HepG2 (cell line): ENCODE data around the gene MEF2A. TPM values are rescaled to one million over a fixed set of nuclear protein-coding genes. Genes with fewer than 3 reads are reported as not detected.
A peak's percentile ranks its signal among the peaks of the same experiment; 100 is the strongest.

Source experiments
- ATAC-seq: fragments of 200-7000 bp; cut with Tn5 transposase; 3 replicates; pipeline ENCODE4 v1.9.1; 2020; ENCODE audit warnings: mild to moderate bottlenecking, moderate library complexity
- BruUV-seq: library from RNA; stranded (reverse); fragments of 400-500 nt; replicated peaks from 2 replicates; lab custom pipeline; 2021; lab: Mats Ljungman, UMichigan
- CTCF ChIA-PET: fragments of 300-600 bp; formaldehyde crosslinking; extraction: SDS; loops from one replicate; lab custom pipeline; 2021; ENCODE audit warnings: low total read pairs, inconsistent platforms, low intra/inter-chr PET ratio; lab: Yijun Ruan, JAX
- POLR2A ChIA-PET: fragments of 350-600 bp; sonication (Branson Sonifier 250); formaldehyde crosslinking; loops from one replicate; lab custom pipeline; 2020; ENCODE audit warnings: antibody characterized with exemption, inconsistent platforms; lab: Yijun Ruan, JAX
- DNase-seq: peaks from one replicate; pipeline ENCODE4 v3.0.0-alpha.2; 2015; ENCODE audit warnings: low spot score
- FAIRE-seq: peaks from 3 replicates; lab custom pipeline; 2011; peaks lifted over from hg19 to GRCh38; lab: Jason Lieb, UNC
- H2AFZ ChIP-seq: one replicate; pipeline ENCODE4 v1.6.1; 2011; ENCODE audit warnings: low read length, inconsistent platforms
- H3K27ac ChIP-seq: fragments of 300-600 bp; 3 replicates; pipeline ENCODE4 v1.8.0; 2011; ENCODE audit warnings: mixed run types, mild to moderate bottlenecking, mixed read lengths, low read length, inconsistent platforms; ENCODE audit not compliant: insufficient read depth; ENCODE audit errors: extremely low read length
- H3K27me3 ChIP-seq, 2 experiments: fragments of 200-600 bp in 1 of 2; 2 replicates in 1 of 2; 3 replicates in 1 of 2; pipeline versions ENCODE4 v1.6.0 to v1.8.0; 2011; ENCODE audit warnings: low read length in 2 of 2, mild to moderate bottlenecking in 2 of 2, moderate library complexity in 2 of 2, inconsistent platforms in 1 of 2; ENCODE audit not compliant: insufficient read depth in 2 of 2, control insufficient read depth in 1 of 2
- H3K36me3 ChIP-seq, 2 experiments: fragments of 200-600 bp in 1 of 2; replicated peaks in 1 of 2; 2 replicates in 1 of 2; 3 replicates in 1 of 2; pipeline versions ENCODE4 v1.5.1 to v1.8.0; 2011; ENCODE audit warnings: low read length in 2 of 2, inconsistent platforms in 1 of 2; ENCODE audit not compliant: insufficient read depth in 2 of 2, control insufficient read depth in 1 of 2
- H3K4me1 ChIP-seq: 2 replicates; pipeline ENCODE4 v1.5.1; 2012; ENCODE audit warnings: low read length, inconsistent platforms; ENCODE audit not compliant: insufficient read depth
- H3K4me2 ChIP-seq: 2 replicates; pipeline ENCODE4 v1.6.0; 2011; ENCODE audit warnings: low read depth, low read length, inconsistent platforms
- H3K4me3 ChIP-seq, 3 experiments: fragments of 200-600 bp in 1 of 3; sonication (generic), shearing (Covaris generic) in 1 of 3; replicated peaks in 1 of 3; 2 replicates each; pipeline ENCODE4 v1.5.1; 2011 to 2016; ENCODE audit warnings: low read length in 3 of 3, inconsistent platforms in 2 of 3, low read depth in 2 of 3, mild to moderate bottlenecking in 2 of 3, control low read depth in 1 of 3, mixed read lengths in 1 of 3; ENCODE audit not compliant: insufficient read depth in 1 of 3
- H3K79me2 ChIP-seq: one replicate; pipeline ENCODE4 v1.6.1; 2011; ENCODE audit warnings: low read length, inconsistent platforms; ENCODE audit not compliant: insufficient read depth
- H3K9ac ChIP-seq: 2 replicates; pipeline ENCODE4 v1.6.0; 2011; ENCODE audit warnings: mild to moderate bottlenecking, low read depth, low read length, inconsistent platforms; ENCODE audit not compliant: insufficient read depth
- H3K9me3 ChIP-seq: 2 replicates; pipeline ENCODE4 v1.5.1; 2012; ENCODE audit warnings: mild to moderate bottlenecking, low read length
- H4K20me1 ChIP-seq: 2 replicates; pipeline ENCODE4 v1.6.0; 2011; ENCODE audit warnings: inconsistent platforms, mild to moderate bottlenecking, low read length, moderate library complexity; ENCODE audit not compliant: insufficient read depth
- EED ChIP-seq: sonication (generic); formaldehyde crosslinking; IDR thresholded peaks from 2 replicates; pipeline ENCODE4 v1.5.0; 2020; ENCODE audit warnings: mild to moderate bottlenecking, missing genetic modification reagents
- FOSL2 ChIP-seq: sonication (generic); formaldehyde crosslinking; IDR thresholded peaks from 2 replicates; pipeline ENCODE4 v1.4.0; 2020; ENCODE audit warnings: missing genetic modification reagents
- HNRNPLL ChIP-seq: fragments of 200-400 bp; formaldehyde crosslinking; IDR thresholded peaks from 2 replicates; pipeline ENCODE4 v1.6.1; 2017; ENCODE audit warnings: mild to moderate bottlenecking, low read depth, low read length; ENCODE audit not compliant: poor library complexity, severe bottlenecking
- MAFF ChIP-seq: IDR thresholded peaks from 2 replicates; pipeline ENCODE4 v1.6.1; 2011; ENCODE audit warnings: low read depth, low read length, improper control_type of control experiment
- MAFK ChIP-seq, 2 experiments: IDR thresholded peaks in 1 of 2; conservative IDR thresholded peaks in 1 of 2; 2 replicates each; pipeline ENCODE4 v1.6.1; 2011; ENCODE audit warnings: improper control_type of control experiment in 2 of 2, low read length in 2 of 2
- SP140L ChIP-seq: sonication (generic); formaldehyde crosslinking; IDR thresholded peaks from 2 replicates; pipeline ENCODE4 v1.4.0; 2020; ENCODE audit warnings: missing genetic modification reagents, borderline replicate concordance
- YEATS2 ChIP-seq: sonication (generic); formaldehyde crosslinking; IDR thresholded peaks from 2 replicates; pipeline ENCODE4 v1.4.0; 2020; ENCODE audit warnings: missing genetic modification reagents, borderline replicate concordance
- WGBS: methylation state at CpG from one replicate; pipeline ENCODE4 v1.1.6; 2017; ENCODE audit warnings: low lambda C conversion rate; 5-methylcytosine and 5-hydroxymethylcytosine counted together
- in situ Hi-C: cut with HindIII; loops from 2 replicates; pipeline ENCODE4 v1.10.0; 2017; ENCODE audit warnings: low pct_unique_long_range_greater_than_20kb; ENCODE audit not compliant: extremely low pct_ligation_motif_present
- intact Hi-C: fragments of 100-400 bp; cut with micrococcal nuclease; formaldehyde crosslinking; loops from one replicate; pipeline ENCODE4 v1.10.0; 2022; ENCODE audit not compliant: unreplicated experiment
- polyA plus RNA-seq, 8 experiments: library from polyadenylated mRNA; depleted of rRNA in 3 of 8; stranded (reverse) in 7 of 8; unstranded in 1 of 8; fragments of >200 nt; fragmentation: Illumina TruSeq in 4 of 8; extraction: Trizol in 4 of 8; gene quantifications; 2 replicates each; pipeline versions ENCODE4 v1.2.1 to v1.2.3, GENCODE V29; 2011 to 2016; ENCODE audit warnings: low read depth in 4 of 8, missing spikeins in 1 of 8, mixed read lengths in 1 of 8; ENCODE audit not compliant: insufficient read depth in 1 of 8
- total RNA-seq, 5 experiments: library from RNA; depleted of rRNA; stranded (reverse); fragments of >200 nt; fragmentation: Illumina TruSeq; extraction: Trizol; gene quantifications; 2 replicates each; pipeline ENCODE4 v1.2.3, GENCODE V29; 2016; ENCODE audit warnings: low read depth in 1 of 5
- TF ChIP-seq, protein P1 (sequence below): sonication (generic); formaldehyde crosslinking; IDR thresholded peaks from 2 replicates; pipeline ENCODE4 v1.5.1; 2020; ENCODE audit warnings: mild to moderate bottlenecking, missing genetic modification reagents, moderate library complexity

Gene MEF2A
- total and polyA plus RNA-seq, 2 of the 13 experiments (the other 11 are each of a cell fraction or from before 2014, with no cell fraction given), result 15.2 to 24.4 TPM

DNA sequence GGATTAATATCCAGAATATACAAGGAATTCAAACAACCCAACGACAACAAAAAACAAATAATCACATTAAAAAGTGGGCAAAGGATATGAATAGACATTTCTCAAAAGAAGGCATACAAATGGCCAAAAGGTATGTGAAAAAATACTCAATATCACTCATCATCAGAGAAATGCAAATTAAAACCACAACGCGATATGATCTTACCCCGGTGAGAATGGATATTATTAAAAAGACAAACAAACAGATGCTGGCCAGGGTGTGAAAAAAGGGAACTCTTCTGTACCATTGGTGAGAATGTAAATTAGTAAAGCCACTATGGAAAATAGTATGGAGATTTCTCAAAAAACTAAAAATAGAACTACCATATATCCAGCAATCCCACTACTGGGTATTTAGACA is 43.5 kb upstream of the MEF2A start (continued):
- no peak for TF ChIP-seq MAFF

DNA sequence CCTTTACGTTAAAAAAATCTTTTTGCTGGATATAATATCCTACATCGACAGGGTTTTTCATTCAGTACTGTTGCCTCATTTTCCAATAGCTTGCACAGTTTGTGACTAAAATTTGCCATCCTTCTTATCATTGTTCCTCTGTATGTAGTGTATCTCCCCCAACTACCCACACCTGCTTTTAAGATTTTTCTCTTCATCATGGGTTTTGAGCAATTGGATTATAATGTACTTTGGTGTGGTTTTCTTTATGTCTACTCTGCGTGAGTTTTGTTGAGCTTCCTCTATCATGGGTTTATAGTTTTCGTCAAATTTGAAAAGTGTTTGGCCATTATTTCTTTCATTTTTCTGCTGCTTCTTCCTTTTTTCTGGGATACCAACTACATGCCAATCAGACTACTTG is 39.6 kb upstream of the MEF2A start:
- CTCF ChIA-PET, result no interaction called here
- no peaks in the 10 kb centered on the region for H3K27me3 ChIP-seq
- ATAC-seq (no peak), DNase-seq (no peak), FAIRE-seq (no peak)
- in situ Hi-C loops, result no loop called here
- H2AFZ ChIP-seq, result no peak overlapping the region
- H3K27ac ChIP-seq, result no peak overlapping the region
- intact Hi-C loops, result no loop called here
- POLR2A ChIA-PET, result no interaction called here
- WGBS, result 31% methylated on average over 4 of the region's 4 CpGs
- H3K9me3 ChIP-seq, result no peaks in the 10 kb centered on the region
- no peaks in the 10 kb centered on the region for H3K36me3 ChIP-seq
- no peak overlapping the region for H3K4me2 ChIP-seq
- no peak overlapping the region for H3K4me3 ChIP-seq
- TF ChIP-seq FOSL2 (CRISPR knock-in tag) (no peak), HNRNPLL (no peak), SP140L (CRISPR knock-in tag) (no peak), YEATS2 (CRISPR knock-in tag) (no peak)
- TF ChIP-seq, protein P1, sequence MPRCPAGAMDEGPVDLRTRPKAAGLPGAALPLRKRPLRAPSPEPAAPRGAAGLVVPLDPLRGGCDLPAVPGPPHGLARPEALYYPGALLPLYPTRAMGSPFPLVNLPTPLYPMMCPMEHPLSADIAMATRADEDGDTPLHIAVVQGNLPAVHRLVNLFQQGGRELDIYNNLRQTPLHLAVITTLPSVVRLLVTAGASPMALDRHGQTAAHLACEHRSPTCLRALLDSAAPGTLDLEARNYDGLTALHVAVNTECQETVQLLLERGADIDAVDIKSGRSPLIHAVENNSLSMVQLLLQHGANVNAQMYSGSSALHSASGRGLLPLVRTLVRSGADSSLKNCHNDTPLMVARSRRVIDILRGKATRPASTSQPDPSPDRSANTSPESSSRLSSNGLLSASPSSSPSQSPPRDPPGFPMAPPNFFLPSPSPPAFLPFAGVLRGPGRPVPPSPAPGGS (CRISPR knock-in tag), result no peak
- no peaks in the 10 kb centered on the region for H3K4me1 ChIP-seq
- no peaks in the 10 kb centered on the region for H4K20me1 ChIP-seq
- no peak overlapping the region for H3K9ac ChIP-seq
- BruUV-seq, result no TSS peak
- H3K79me2 ChIP-seq, result no peaks in the 10 kb centered on the region

DNA sequence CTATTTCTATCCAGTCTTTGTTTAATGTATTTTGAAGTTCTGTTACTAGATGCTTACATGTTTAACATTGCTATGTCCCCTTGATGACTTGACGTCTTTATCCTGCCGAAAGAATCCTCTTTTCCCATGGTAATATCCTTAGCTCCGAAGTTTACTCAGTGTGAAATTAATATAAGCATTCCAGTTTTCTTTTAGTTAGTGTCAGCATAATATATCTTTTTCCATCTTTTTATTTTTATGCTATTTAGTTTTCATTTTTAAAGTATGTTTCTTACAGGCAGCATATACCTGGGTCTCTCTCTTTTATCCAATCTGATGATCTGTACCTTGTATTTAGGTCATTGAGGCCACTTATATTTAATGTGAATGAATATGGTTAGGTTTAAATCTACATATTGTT is 39.1 kb upstream of the MEF2A start:
- Histone ChIP-seq H4K20me1 (no peaks in the 10 kb centered on the region), H2AFZ (no peak overlapping the region), H3K4me2 (no peak overlapping the region), H3K36me3 (no peaks in the 10 kb centered on the region), H3K4me1 (no peaks in the 10 kb centered on the region), H3K9ac (no peak overlapping the region), H3K27ac (no peak overlapping the region), H3K9me3 (no peaks in the 10 kb centered on the region), H3K4me3 (no peak overlapping the region), H3K79me2 (no peaks in the 10 kb centered on the region), H3K27me3 (no peaks in the 10 kb centered on the region)
- CTCF ChIA-PET, result no interaction called here
- no peak for FAIRE-seq
- WGBS, result 3% methylated on average over 3 of the region's 3 CpGs
- intact Hi-C loops, result no loop called here
- POLR2A ChIA-PET, result no interaction called here
- no TSS peak for BruUV-seq
- DNase-seq, result no peak
- no peak for ATAC-seq
- in situ Hi-C loops, result no loop called here
- TF ChIP-seq MAFK (conservative IDR thresholded peaks at IDR 0.05 in 1 of 2, IDR thresholded peaks at IDR 0.05 in 1 of 2; ENCODE audit: low read length in 2 of 2) (peak in 1 of 2 experiments; percentile 25; a peak in 1 of 4 replicates), EED (CRISPR knock-in tag) (no peak)
